Right cardiac atrium (tissue), 5 donors: ENCODE results near the gene NEURL2. TPM values are rescaled to one million over a fixed set of nuclear protein-coding genes. Genes with fewer than 3 reads are reported as not detected.
A peak's percentile ranks its signal among the peaks of the same experiment; 100 is the strongest.

Experiments
- ATAC-seq, 2 donors: fragments of 200-7000 bp; cut with Tn5 transposase; one replicate each; pipeline versions ENCODE4 v1.8.0 to v1.9.1; 2020; ENCODE audit warnings: moderate library complexity in 2 of 2, mild to moderate bottlenecking in 1 of 2
- DNase-seq, 3 donors: peaks; one replicate each; pipeline ENCODE4 v3.0.0-alpha.2; 2020
- H3K27ac ChIP-seq: one replicate; pipeline ENCODE4 v1.5.1; 2013; ENCODE audit warnings: mild to moderate bottlenecking, low read length, control low read depth, moderate library complexity
- H3K27me3 ChIP-seq: one replicate; pipeline ENCODE4 v1.6.1; 2013; ENCODE audit not compliant: control insufficient read depth, insufficient read depth
- H3K4me1 ChIP-seq: one replicate; pipeline ENCODE4 v1.6.1; 2013; ENCODE audit warnings: low read length; ENCODE audit not compliant: control insufficient read depth, insufficient read depth
- H3K4me3 ChIP-seq: one replicate; pipeline ENCODE4 v1.5.1; 2013; ENCODE audit warnings: low read length, control low read depth
- H3K9me3 ChIP-seq: one replicate; pipeline ENCODE4 v1.6.1; 2013; ENCODE audit warnings: low read length; ENCODE audit not compliant: control insufficient read depth
- WGBS: extraction: QIAGEN DNeasy Blood & Tissue Kit; methylation state at CpG from one replicate; pipeline ENCODE4 v1.1.7; 2013; 5-methylcytosine and 5-hydroxymethylcytosine counted together
- intact Hi-C, 4 donors: fragments of 100-400 bp; cut with DNase I; formaldehyde crosslinking; loops; one replicate each; pipeline versions ENCODE4 v1.11.0 to v1.14.0; 2022 to 2023
- polyA plus RNA-seq: library from polyadenylated mRNA; stranded (reverse); fragments of 200-250 nt; gene quantifications from one replicate; pipeline ENCODE4 v1.2.3, GENCODE V29; 2013
- total RNA-seq, 4 donors: library from RNA; stranded (reverse); fragmentation: NEBNext Ultra II Directional; extraction: Animal tissue kit (Norgen Biotek cat#: 25700); gene quantifications; one replicate each; pipeline ENCODE4 v1.2.1, GENCODE V29; 2021
- donor health status: healthy with polysubstance abuse.
- donor health status: DM: no; HTN: yes; CAD: no.
- donor health status: DM: no; HTN: no; CAD: no.
- donor health status: DM: no; HTN: yes; CAD: no; lungs with severe emphysema.
- donor health status: DM: yes; HTN: yes; CAD: no.

The NEURL2 gene
- total and polyA plus RNA-seq, 5 donors = 7.0 to 9.8 (median 7.7) TPM

DNA sequence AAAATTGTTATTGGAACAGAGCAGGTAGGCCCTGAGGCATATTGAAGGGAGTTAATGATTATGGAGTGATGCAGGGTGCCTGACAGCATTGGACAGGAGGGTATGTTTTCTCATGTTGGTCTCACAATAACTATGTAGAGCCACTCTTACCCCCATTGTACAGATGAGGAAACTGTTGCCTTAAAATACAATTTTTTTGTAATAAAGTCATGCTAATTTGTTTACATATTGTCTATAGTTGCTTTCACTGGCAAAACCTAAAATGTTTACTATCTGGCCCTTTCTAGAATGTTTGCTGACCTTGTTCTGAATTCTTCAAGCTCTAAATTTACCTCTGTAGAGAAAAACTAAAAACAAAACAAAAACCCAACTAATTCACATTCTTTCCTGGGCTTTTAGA is 39.5 kb downstream of the NEURL2 start:
- no peaks in the 10 kb centered on the region for H3K9me3 ChIP-seq
- DNase-seq (no peak), ATAC-seq (no peak)
- H3K27ac ChIP-seq = no peak overlapping the region
- H3K4me3 ChIP-seq = no peak overlapping the region
- H3K4me1 ChIP-seq = peaks cover 6% of the 10 kb centered on the region
- H3K27me3 ChIP-seq = no peaks in the 10 kb centered on the region
- intact Hi-C loops = no loop called here

DNA sequence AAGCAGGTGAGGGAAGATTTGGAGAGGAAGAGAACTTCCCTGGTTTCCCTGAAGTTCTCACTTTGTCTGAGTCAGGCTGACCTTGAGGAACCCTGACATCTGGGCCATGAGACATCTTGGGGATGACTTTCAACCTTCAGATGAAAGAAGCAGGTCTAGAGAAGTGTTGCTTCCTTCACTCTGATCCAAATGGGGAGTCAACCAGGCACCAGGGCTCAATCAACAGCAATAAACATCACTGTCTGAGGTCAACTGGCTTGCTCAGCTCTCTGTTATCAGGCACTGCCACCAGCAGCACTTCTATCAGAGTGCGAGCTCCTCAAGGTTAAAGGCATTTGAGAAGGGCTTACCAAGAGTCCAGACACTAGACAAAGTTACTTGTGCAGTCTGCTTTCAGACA is 40.1 kb downstream of the NEURL2 start:
- intact Hi-C loops = no loop called here
- Histone ChIP-seq H3K27me3 (no peaks in the 10 kb centered on the region), H3K4me1 (peaks cover 5% of the 10 kb centered on the region), H3K27ac (peak overlapping the region; percentile 66), H3K9me3 (no peaks in the 10 kb centered on the region), H3K4me3 (no peak overlapping the region)
- ATAC-seq (no peak), DNase-seq (peak in 1 of 3 donors; percentile 13)
- 71% methylated on average over 1 of the region's 1 CpG for WGBS

DNA sequence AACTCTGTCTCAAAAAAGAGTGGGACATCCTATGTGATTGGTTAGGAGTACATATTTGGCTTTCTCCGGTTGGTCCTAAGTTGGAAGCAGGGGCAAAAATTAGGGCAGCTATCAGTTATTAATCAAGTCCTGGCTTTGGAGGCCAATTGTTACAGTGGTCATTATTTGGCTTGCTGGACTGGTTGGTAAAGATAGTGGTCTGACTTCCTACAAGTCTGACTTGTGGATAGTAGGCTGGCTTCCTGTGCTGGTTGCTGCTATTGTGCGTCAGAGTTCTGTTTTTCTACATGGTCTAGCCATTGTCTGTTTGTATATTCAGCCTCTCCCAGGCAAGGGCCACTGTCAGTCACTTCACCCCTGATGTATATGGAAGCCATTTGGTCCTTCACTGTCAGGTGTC is 40.8 kb downstream of the NEURL2 start:
- Histone ChIP-seq H3K4me1 (peaks cover 2% of the 10 kb centered on the region), H3K4me3 (no peak overlapping the region), H3K9me3 (no peaks in the 10 kb centered on the region), H3K27ac (no peak overlapping the region), H3K27me3 (no peaks in the 10 kb centered on the region)
- no peak for ATAC-seq
- DNase-seq = no peak
- intact Hi-C loops = no loop called here
- WGBS = 96% methylated on average over 2 of the region's 2 CpGs

DNA sequence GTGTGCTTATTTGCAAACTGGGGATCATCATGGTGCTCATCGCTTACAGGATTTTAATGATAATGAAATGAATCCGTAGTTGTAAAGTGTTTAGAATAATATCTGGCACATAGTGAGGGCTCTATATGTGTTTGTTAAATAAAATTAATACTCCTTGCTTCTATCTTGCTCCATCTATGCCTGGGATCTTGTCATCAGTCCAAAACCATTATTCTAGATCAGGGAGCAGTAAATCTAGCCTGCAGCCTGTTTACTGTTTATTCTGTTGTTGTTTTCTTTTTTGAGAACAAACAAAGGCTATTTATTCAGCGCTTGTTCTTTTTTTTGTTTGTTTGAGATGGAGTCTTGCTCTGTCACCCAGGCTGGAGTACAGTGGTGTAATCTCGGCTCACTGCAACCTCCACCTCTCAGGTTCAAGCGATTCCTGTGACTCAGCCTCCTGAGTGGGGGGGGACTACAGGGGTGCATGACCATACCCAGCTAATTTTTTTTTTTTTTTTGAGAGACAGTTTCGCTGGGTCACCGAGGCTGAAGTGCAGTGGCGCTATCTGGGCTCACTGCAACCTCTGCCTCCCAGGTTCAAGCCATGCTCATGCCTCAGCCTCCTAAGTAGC is 41.9 kb downstream of the NEURL2 start:
- DNase-seq = peak in 1 of 3 donors; percentile 30
- WGBS = 88% methylated on average over 8 of the region's 8 CpGs
- Histone ChIP-seq H3K9me3 (no peaks in the 10 kb centered on the region), H3K4me1 (no peaks in the 10 kb centered on the region), H3K27ac (no peak overlapping the region), H3K4me3 (no peak overlapping the region), H3K27me3 (no peaks in the 10 kb centered on the region)
- no peak for ATAC-seq
- intact Hi-C loops = no loop called here

DNA sequence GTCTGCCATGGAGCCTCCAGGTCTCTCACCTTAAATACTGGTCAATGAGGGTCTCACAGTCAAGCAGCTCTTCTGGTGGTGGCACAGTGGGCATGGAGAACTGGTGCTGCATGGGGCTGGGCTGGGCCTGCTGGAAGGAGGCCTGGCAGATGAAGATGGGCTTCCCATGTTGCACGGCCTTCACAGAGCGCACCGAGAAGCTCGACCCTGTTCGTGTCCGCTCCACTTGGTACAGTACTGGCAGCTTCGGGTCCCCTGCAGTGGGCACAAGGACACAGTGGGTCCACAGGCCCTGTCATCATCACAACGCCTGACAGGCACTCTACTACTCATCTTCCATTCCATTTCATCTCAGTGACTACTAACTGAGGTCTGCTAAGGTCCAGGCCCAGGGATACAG is 42.6 kb downstream of the NEURL2 start:
- no peaks in the 10 kb centered on the region for H3K9me3 ChIP-seq
- intact Hi-C loops = no loop called here
- H3K27ac ChIP-seq = no peak overlapping the region
- H3K27me3 ChIP-seq = no peaks in the 10 kb centered on the region
- DNase-seq (peak in 1 of 3 donors; percentile 17), ATAC-seq (no peak)
- H3K4me3 ChIP-seq = no peak overlapping the region
- 94% methylated on average over 8 of the region's 8 CpGs for WGBS
- H3K4me1 ChIP-seq = no peaks in the 10 kb centered on the region

DNA sequence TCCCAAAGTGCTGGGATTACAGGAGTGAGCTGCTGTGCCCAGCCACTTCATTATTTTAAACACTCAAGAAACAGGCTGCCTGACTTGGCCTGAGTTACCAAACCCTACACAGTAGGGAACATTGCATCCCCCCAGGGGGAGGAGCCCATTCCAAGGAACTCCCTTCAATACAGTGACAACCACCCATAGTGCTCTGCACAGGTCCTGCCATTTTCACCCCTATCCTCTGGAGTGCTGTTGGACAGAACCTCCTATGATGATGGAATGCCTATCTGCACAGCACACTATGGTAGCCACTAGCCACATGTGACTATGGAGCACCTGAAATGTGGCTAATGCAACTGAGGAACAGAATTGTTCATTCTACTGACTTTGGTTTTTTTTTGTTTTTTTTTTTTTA is 45.6 kb downstream of the NEURL2 start:
- H3K9me3 ChIP-seq = no peaks in the 10 kb centered on the region
- DNase-seq = no peak
- H3K4me1 ChIP-seq = peaks cover 4% of the 10 kb centered on the region
- H3K27me3 ChIP-seq = no peaks in the 10 kb centered on the region
- H3K4me3 ChIP-seq = no peak overlapping the region
- ATAC-seq = no peak
- no peak overlapping the region for H3K27ac ChIP-seq
- intact Hi-C loops = no loop called here

DNA sequence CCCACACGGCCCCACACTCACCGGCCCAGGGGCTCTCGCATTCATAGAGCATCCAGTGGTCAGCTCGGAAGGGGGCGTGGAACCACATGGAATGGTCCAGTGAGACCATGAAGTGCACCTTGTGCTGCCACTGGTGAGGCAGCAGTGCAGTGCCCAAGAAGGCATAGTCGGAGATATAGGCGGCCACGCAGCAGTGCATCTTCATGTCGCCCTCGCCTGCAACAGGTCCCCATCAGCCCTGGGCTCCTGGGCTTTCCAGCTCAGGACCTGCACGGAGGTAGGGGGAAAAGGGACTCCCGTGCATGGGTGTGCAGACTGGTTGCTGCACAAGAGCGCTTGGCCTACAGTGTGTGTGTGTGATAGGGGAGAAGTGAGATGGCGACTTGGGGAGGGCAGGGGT is 47.5 kb downstream of the NEURL2 start:
- Histone ChIP-seq H3K4me3 (no peak overlapping the region), H3K27ac (no peak overlapping the region), H3K9me3 (no peaks in the 10 kb centered on the region), H3K27me3 (no peaks in the 10 kb centered on the region), H3K4me1 (peaks cover 4% of the 10 kb centered on the region)
- intact Hi-C loops = no loop called here
- DNase-seq = peak in 1 of 3 donors; percentile 48
- peak in 1 of 2 donors; percentile 21 for ATAC-seq
- WGBS = 93% methylated on average over 14 of the region's 14 CpGs

DNA sequence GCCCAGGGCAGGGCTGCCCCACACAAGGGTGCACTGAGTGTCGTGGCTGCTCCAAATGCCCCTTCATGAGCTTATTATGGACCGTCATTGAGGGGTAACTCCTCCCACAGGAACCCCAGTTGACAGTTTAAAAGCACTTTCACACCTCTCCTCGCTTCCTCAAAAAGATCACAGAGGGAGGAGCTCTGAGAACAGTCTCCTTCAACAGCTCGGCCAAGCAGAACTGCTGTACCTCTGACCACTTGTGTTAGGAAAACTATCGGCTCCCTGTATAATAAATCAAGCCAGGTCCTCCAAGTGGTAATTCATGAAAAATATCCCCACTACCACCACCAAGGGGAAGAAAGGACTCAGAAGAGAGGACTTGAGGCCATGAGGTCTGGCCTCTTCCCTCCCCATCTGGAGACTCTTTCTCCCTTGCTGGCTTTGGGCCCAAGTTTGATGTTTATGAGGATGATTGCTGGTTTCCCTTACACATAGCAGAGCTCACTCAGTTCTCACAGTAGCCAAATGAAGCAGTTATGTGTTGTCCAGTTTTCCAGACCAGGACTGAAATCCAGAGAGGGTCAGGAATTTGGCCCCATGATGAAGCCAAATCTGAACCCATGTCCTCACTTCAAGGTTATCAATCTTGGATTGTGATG is 48.7 kb downstream of the NEURL2 start:
- Histone ChIP-seq H3K4me3 (no peak overlapping the region), H3K27me3 (no peaks in the 10 kb centered on the region), H3K4me1 (peaks cover 4% of the 10 kb centered on the region), H3K9me3 (no peaks in the 10 kb centered on the region), H3K27ac (peak overlapping the region; percentile 43)
- DNase-seq (peak in 1 of 3 donors; percentile 29), ATAC-seq (peak; percentile 24 to 27)
- intact Hi-C loops = no loop called here
- WGBS = 32% methylated on average over 5 of the region's 5 CpGs

DNA sequence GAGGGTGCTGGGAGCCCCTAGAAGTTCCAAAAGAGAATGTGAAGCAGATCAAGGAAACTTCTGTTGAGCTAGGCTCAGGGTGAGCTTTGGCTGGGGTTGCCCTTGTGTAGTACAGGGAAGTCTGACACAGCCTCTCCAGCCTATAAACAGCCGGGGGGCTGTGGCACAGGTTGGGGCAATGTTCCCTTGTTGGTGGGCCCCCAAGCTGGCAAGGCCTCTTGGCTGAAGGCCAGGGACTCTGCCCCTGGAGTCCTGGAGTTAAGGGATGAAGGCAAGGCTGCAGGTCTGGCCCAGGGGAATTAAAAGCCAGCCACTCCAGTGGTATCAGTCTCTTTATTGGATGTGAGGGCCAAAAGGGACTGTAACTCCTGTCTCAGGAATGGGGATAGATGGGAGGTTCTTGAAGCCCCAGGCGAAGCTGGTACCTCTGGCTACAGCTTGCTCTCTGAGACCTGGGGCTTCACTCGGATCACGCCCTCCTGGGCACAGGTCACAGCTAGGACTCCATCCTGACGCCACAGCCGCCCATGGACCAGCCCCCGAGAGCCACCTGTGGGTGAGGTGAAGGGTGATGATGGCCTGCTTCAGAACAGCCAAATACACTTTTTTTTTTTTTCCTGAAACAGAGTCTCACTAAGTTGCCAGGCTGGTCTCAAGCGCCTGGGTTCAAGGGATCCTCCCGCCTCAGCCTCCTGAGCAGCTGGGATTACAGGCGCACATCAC is 49.4 kb downstream of the NEURL2 start:
- no peak overlapping the region for H3K4me3 ChIP-seq
- no peaks in the 10 kb centered on the region for H3K9me3 ChIP-seq
- H3K27me3 ChIP-seq = no peaks in the 10 kb centered on the region
- DNase-seq (peak in 1 of 3 donors; percentile 56), ATAC-seq (peak; percentile 27 to 28)
- intact Hi-C loops = no loop called here
- 88% methylated on average over 10 of the region's 10 CpGs for WGBS
- H3K4me1 ChIP-seq = peaks cover 4% of the 10 kb centered on the region
- no peak overlapping the region for H3K27ac ChIP-seq

DNA sequence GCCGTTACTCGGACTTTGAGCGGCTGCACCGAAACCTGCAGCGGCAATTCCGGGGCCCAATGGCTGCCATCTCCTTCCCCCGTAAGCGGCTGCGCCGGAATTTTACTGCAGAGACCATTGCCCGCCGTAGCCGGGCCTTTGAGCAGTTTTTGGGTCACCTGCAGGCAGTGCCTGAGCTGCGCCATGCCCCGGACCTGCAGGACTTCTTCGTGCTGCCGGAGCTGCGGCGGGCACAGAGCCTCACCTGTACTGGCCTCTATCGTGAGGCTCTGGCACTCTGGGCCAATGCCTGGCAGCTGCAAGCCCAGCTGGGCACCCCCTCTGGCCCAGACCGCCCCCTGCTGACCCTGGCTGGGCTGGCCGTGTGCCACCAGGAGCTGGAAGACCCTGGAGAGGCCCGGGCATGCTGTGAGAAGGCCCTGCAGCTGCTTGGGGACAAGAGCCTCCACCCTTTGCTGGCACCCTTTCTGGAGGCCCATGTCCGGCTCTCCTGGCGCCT is 50.3 kb downstream of the NEURL2 start:
- Histone ChIP-seq H3K27me3 (no peaks in the 10 kb centered on the region), H3K4me3 (no peak overlapping the region), H3K27ac (no peak overlapping the region), H3K4me1 (peaks cover 4% of the 10 kb centered on the region), H3K9me3 (no peaks in the 10 kb centered on the region)
- intact Hi-C loops = no loop called here
- 88% methylated on average over 25 of the region's 25 CpGs for WGBS
- DNase-seq = peak in 2 of 3 donors; percentile 26 to 61
- ATAC-seq = peak in 1 of 2 donors; percentile 3
